K562 (cell line): Measurements from ENCODE around the gene CLEC3A. TPM values are rescaled to one million over a fixed set of nuclear protein-coding genes. Genes with fewer than 3 reads are reported as not detected.

Experiments
- ATAC-seq: fragments of 200-7000 bp; cut with Tn5 transposase; 3 replicates; pipeline ENCODE4 v1.9.1; 2020; ENCODE audit warnings: moderate library complexity
- BruUV-seq: library from RNA; stranded (reverse); fragments of 400-500 nt; replicated peaks from 2 replicates; lab custom pipeline; 2021; lab: Mats Ljungman, UMichigan
- CTCF ChIA-PET: fragments of 300-600 bp; formaldehyde crosslinking; extraction: SDS; loops from one replicate; lab custom pipeline; 2021; ENCODE audit warnings: low intra/inter-chr PET ratio; lab: Yijun Ruan, JAX
- POLR2A ChIA-PET: fragments of 300-600, 350-650 bp; sonication (Branson Sonifier 250); formaldehyde crosslinking; extraction: SDS; loops from one replicate; lab custom pipeline; 2021; ENCODE audit warnings: antibody characterized with exemption, inconsistent platforms; lab: Yijun Ruan, JAX
- DNase-seq, 4 experiments: peaks; one replicate each; pipeline versions ENCODE4 v3.0.0 to v3.0.0-alpha.2; 2011 to 2018; ENCODE audit warnings: low spot score in 3 of 4, mixed read lengths in 3 of 4; ENCODE audit errors: extremely low read depth in 1 of 4
- FAIRE-seq: peaks from 2 replicates; lab custom pipeline; 2011; peaks lifted over from hg19 to GRCh38; lab: Jason Lieb, UNC
- H2AFZ ChIP-seq: 2 replicates; pipeline ENCODE4 v1.6.0; 2011; ENCODE audit warnings: low read depth, low read length, control low read depth, inconsistent platforms
- H3K27ac ChIP-seq: fragments of 200-600 bp; 3 replicates; pipeline ENCODE4 v1.8.0; 2011; ENCODE audit warnings: low read depth, mild to moderate bottlenecking, control low read depth, inconsistent platforms, low read length, moderate library complexity, mixed read lengths; ENCODE audit errors: extremely low read depth
- H3K27me3 ChIP-seq, 2 experiments: fragments of 300-600 bp in 1 of 2; 2 replicates in 1 of 2; 3 replicates in 1 of 2; pipeline versions ENCODE4 v1.6.0 to v1.8.0; 2011; ENCODE audit warnings: inconsistent platforms in 2 of 2, low read length in 2 of 2, mild to moderate bottlenecking in 1 of 2, mixed read lengths in 1 of 2, moderate library complexity in 1 of 2; ENCODE audit not compliant: control insufficient read depth in 2 of 2, insufficient read depth in 2 of 2
- H3K36me3 ChIP-seq: fragments of 300-600 bp; 3 replicates; pipeline ENCODE4 v1.8.0; 2011; ENCODE audit warnings: mild to moderate bottlenecking, low read length, inconsistent platforms; ENCODE audit not compliant: control insufficient read depth, insufficient read depth
- H3K4me1 ChIP-seq, 2 experiments: fragments of 200-600 bp in 1 of 2; replicated peaks in 1 of 2; 2 replicates in 1 of 2; 3 replicates in 1 of 2; pipeline versions ENCODE4 v1.5.1 to v1.8.0; 2011; ENCODE audit warnings: inconsistent platforms in 2 of 2, low read length in 2 of 2, mild to moderate bottlenecking in 1 of 2, mixed read lengths in 1 of 2, moderate library complexity in 1 of 2; ENCODE audit not compliant: control insufficient read depth in 2 of 2, insufficient read depth in 2 of 2
- H3K4me2 ChIP-seq: 2 replicates; pipeline ENCODE4 v1.6.1; 2011; ENCODE audit warnings: low read length, control low read depth, inconsistent platforms, mixed read lengths; ENCODE audit not compliant: insufficient read depth
- H3K4me3 ChIP-seq: fragments of 200-600 bp; sonication (generic), shearing (Covaris generic); 2 replicates; pipeline ENCODE4 v1.5.1; 2016; ENCODE audit warnings: control low read depth, inconsistent platforms
- H3K79me2 ChIP-seq: fragments of 200-600 bp; 3 replicates; pipeline ENCODE4 v1.8.0; 2011; ENCODE audit warnings: low read length, inconsistent platforms; ENCODE audit not compliant: control insufficient read depth, insufficient read depth
- H3K9ac ChIP-seq, 2 experiments: 2 replicates each; pipeline versions ENCODE4 v1.6.0 to v1.6.1; 2011; ENCODE audit warnings: low read depth in 2 of 2, low read length in 2 of 2, control low read depth in 1 of 2, inconsistent platforms in 1 of 2, mild to moderate bottlenecking in 1 of 2, mixed read lengths in 1 of 2; ENCODE audit not compliant: insufficient read depth in 1 of 2
- H3K9me1 ChIP-seq: one replicate; pipeline ENCODE4 v1.6.0; 2011; ENCODE audit warnings: inconsistent platforms, mild to moderate bottlenecking, low read length, moderate library complexity; ENCODE audit not compliant: control insufficient read depth, insufficient read depth
- H3K9me3 ChIP-seq: replicated peaks from 2 replicates; pipeline ENCODE4 v1.5.1; 2011; ENCODE audit warnings: low read depth, low read length, inconsistent platforms; ENCODE audit not compliant: control insufficient read depth, insufficient read depth
- H4K20me1 ChIP-seq: replicated peaks from 2 replicates; pipeline ENCODE4 v1.6.1; 2011; ENCODE audit warnings: low read length, inconsistent platforms, mixed read lengths; ENCODE audit not compliant: control insufficient read depth, insufficient read depth
- BCLAF1 ChIP-seq, 2 experiments: fragments of 450-650 bp in 1 of 2; IDR thresholded peaks; 2 replicates each; pipeline ENCODE4 v1.6.1; 2011 to 2017; ENCODE audit warnings: low read depth in 2 of 2, antibody characterized with exemption in 1 of 2, borderline replicate concordance in 1 of 2, low read length in 1 of 2, mild to moderate bottlenecking in 1 of 2, mixed read lengths in 1 of 2; ENCODE audit not compliant: control insufficient read depth in 1 of 2
- EGR1 ChIP-seq: fragments of 450-650 bp; conservative IDR thresholded peaks from 2 replicates; pipeline ENCODE4 v1.6.1; 2017; ENCODE audit warnings: mild to moderate bottlenecking
- KAT2B ChIP-seq: IDR thresholded peaks from one replicate; pipeline ENCODE4 v1.6.1; 2012; ENCODE audit warnings: low read depth, mild to moderate bottlenecking, control low read depth, inconsistent platforms, low read length, moderate library complexity
- KLF16 ChIP-seq: IDR thresholded peaks from 2 replicates; pipeline ENCODE4 v1.6.1; 2016; ENCODE audit warnings: antibody characterized with exemption
- NR2C1 ChIP-seq, 2 experiments: fragments of 450-650 bp; IDR thresholded peaks; 2 replicates each; pipeline ENCODE4 v1.6.1; 2017; ENCODE audit warnings: mild to moderate bottlenecking in 2 of 2, antibody characterized with exemption in 1 of 2, inconsistent platforms in 1 of 2, missing compliant biosample characterization in 1 of 2, missing genetic modification characterization in 1 of 2
- PBX2 ChIP-seq, 2 experiments: IDR thresholded peaks in 1 of 2; conservative IDR thresholded peaks in 1 of 2; 2 replicates each; pipeline ENCODE4 v1.6.1; 2016; ENCODE audit warnings: low read depth in 2 of 2, mild to moderate bottlenecking in 1 of 2, missing compliant biosample characterization in 1 of 2, missing genetic modification characterization in 1 of 2, moderate library complexity in 1 of 2
- RBBP5 ChIP-seq: fragments of 200-600 bp; sonication (generic); IDR thresholded peaks from 2 replicates; pipeline ENCODE4 v1.6.1; 2012; ENCODE audit warnings: borderline replicate concordance, mild to moderate bottlenecking, low read length, control low read depth, inconsistent platforms; ENCODE audit not compliant: insufficient read depth, poor library complexity, severe bottlenecking
- U2AF1 ChIP-seq: fragments of 200-400 bp; formaldehyde crosslinking; optimal IDR thresholded peaks from 2 replicates; pipeline ENCODE3; 2017; ENCODE audit warnings: mild to moderate bottlenecking, low read depth, low read length, moderate library complexity
- ZFP36 ChIP-seq: fragments of 150-350 bp; IDR thresholded peaks from 2 replicates; pipeline ENCODE4 v1.6.1; 2018; ENCODE audit warnings: low read length, low read depth; ENCODE audit not compliant: partially characterized antibody
- ZNF696 ChIP-seq: fragments of 250-450 bp; sonication (Bioruptor Pico); conservative IDR thresholded peaks from 2 replicates; pipeline ENCODE4 v1.4.0; 2020; ENCODE audit warnings: mild to moderate bottlenecking, moderate library complexity
- WGBS: fragments of 100-300 bp; shearing (Covaris generic); methylation state at CpG from one replicate; pipeline ENCODE4 v1.1.6; 2016; ENCODE audit warnings: low coverage, mixed read lengths; ENCODE audit not compliant: insufficient coverage; ENCODE audit errors: missing lambda C conversion rate; 5-methylcytosine and 5-hydroxymethylcytosine counted together
- in situ Hi-C: fragments of 300-500 bp; cut with MboI; formaldehyde crosslinking; loops from 4 replicates; pipeline ENCODE4 v1.15.0; 2018; ENCODE audit warnings: inconsistent platforms, mixed read lengths
- intact Hi-C: fragments of 100-400 bp; cut with micrococcal nuclease; formaldehyde crosslinking; loops from 2 replicates; pipeline ENCODE4 v1.14.2; 2022
- polyA plus RNA-seq, 8 experiments: library from polyadenylated mRNA; depleted of rRNA in 4 of 8; stranded (reverse) in 5 of 8; unstranded in 3 of 8; fragments of >200 nt; fragmentation: Nextera tagmentation in 2 of 8; fragmentation: Illumina TruSeq in 1 of 8; extraction: Ambion mirVana in 2 of 8; extraction: Trizol in 1 of 8; gene quantifications; 2 replicates each; pipeline versions ENCODE4 v1.2.1 to v1.2.3, GENCODE V29; 2011 to 2014; ENCODE audit warnings: inconsistent platforms in 1 of 8, missing spikeins in 1 of 8
- total RNA-seq, 7 experiments: library from RNA; depleted of rRNA in 6 of 7; stranded (reverse); fragments of >200 nt in 6 of 7; fragmentation: Illumina TruSeq in 2 of 7; extraction: Trizol in 2 of 7; gene quantifications; 2 replicates each; pipeline versions ENCODE4 v1.2.1 to v1.2.3, GENCODE V29; 2011 to 2021; ENCODE audit warnings: low replicate concordance in 1 of 7

CLEC3A gene
- total and polyA plus RNA-seq, 9 of the 15 experiments (the other 6 are each of a cell fraction or from before 2014, with no cell fraction given): not detected

DNA sequence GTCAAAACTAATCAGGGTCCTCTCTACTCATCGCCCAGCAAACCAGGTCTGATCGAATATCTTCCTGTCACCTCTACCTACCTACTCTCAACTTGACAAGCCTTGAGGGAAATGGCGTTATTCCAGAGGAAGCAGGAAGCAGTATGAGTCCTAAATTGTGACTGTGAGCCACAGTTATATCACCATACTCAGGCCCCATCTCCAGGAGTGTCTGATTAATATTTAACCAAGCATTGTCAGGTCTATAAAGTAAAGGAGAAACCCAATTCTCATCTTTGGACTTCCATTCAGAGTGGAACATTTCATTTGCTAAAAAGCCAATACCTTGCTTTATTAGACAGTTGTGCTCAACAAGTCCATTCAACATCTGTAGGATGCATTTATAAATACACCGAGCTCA lies 17.8 kb upstream of the CLEC3A start:
- peaks cover 2 to 10% of the 10 kb centered on the region in 2 experiments; a peak in 2 of 5 replicates for H3K27me3 ChIP-seq
- WGBS: 2% methylated on average over 4 of the region's 4 CpGs
- in situ Hi-C loops: no loop called here
- no peaks in the 10 kb centered on the region for H3K36me3 ChIP-seq
- no peak for ATAC-seq
- H4K20me1 ChIP-seq: no peaks in the 10 kb centered on the region
- no peaks in the 10 kb centered on the region for H3K4me1 ChIP-seq
- TF ChIP-seq KLF16 (no peak), U2AF1 (no peak), ZNF696 (CRISPR knock-in tag) (no peak), BCLAF1 (IDR thresholded peaks at IDR 0.05; ENCODE audit: borderline replicate concordance in 1 of 2, control insufficient read depth in 1 of 2, low read depth in 2 of 2, low read length in 1 of 2) (no peak), NR2C1 (IDR thresholded peaks at IDR 0.05) (no peak), NR2C1 (tag; IDR thresholded peaks at IDR 0.05) (no peak), EGR1 (no peak), ZFP36 (no peak), RBBP5 (no peak), KAT2B (no peak), PBX2 (CRISPR knock-in tag; IDR thresholded peaks at IDR 0.05; ENCODE audit: low read depth) (no peak), PBX2 (tag; conservative IDR thresholded peaks at IDR 0.05; ENCODE audit: low read depth) (no peak)
- 0 out of 2 replicates have a peak, but pooled peaks cover 1% of the 10 kb centered on the region for H3K9me3 ChIP-seq
- no peak overlapping the region for H3K9ac ChIP-seq
- ChIA-PET POLR2A (interaction anchor here (0.7 kb wide), 1 partner anchor 24 kb away, joined by 4 read pairs; no protein-coding TSS in a partner anchor), CTCF (no interaction called here)
- H2AFZ ChIP-seq: no peak overlapping the region
- no peak overlapping the region for H3K27ac ChIP-seq
- intact Hi-C loops: loop anchor here (10.0 kb wide), 1 partner anchor 770 kb away; no protein-coding TSS in a partner anchor
- no peak for FAIRE-seq
- H3K4me3 ChIP-seq: no peak overlapping the region
- H3K4me2 ChIP-seq: no peak overlapping the region
- no peaks in the 10 kb centered on the region for H3K79me2 ChIP-seq
- no peak for DNase-seq
- no peaks in the 10 kb centered on the region for H3K9me1 ChIP-seq
- BruUV-seq: no TSS peak
